Measurements from ENCODE around the gene OR10G2. TPM values are rescaled to one million over a fixed set of nuclear protein-coding genes. Genes with fewer than 3 reads are reported as not detected.
"Not testable (repeated sequence)": the region's sequence is repeated elsewhere in the genome, so short reads cannot be mapped to it uniquely, and the experiment has no call there.

The OR10G2 gene
- polyA plus RNA-seq, 6 donors from 2014 or later: not detected

GRCh38 chr14:21642683-21643082 is 7.9 kb upstream of the OR10G2 start:
- H3K27ac Mint-ChIP-seq: no peak overlapping the region
- no peaks in the 10 kb centered on the region for H3K36me3 Mint-ChIP-seq
- H3K27me3 Mint-ChIP-seq: peaks cover 0 to 14% (median 8%) of the 10 kb centered on the region in 3 donors
- DNase-seq: no peak
- peaks cover 0 to 2% (median 0%) of the 10 kb centered on the region in 3 donors for H3K4me1 Mint-ChIP-seq
- H3K9me3 Mint-ChIP-seq: peaks cover 0 to 4% (median 0%) of the 10 kb centered on the region in 7 donors
- ATAC-seq (ENCODE audit: low read depth in 2 of 2): no peak
- H3K4me3 Mint-ChIP-seq: no peak overlapping the region

GRCh38 chr14:21631084-21631483 is 3.7 kb downstream of the OR10G2 start:
- no peak overlapping the region for H3K27ac Mint-ChIP-seq
- peaks cover 7 to 40% (median 19%) of the 10 kb centered on the region in 3 donors for H3K27me3 Mint-ChIP-seq
- H3K9me3 Mint-ChIP-seq: peaks cover 0 to 14% (median 3%) of the 10 kb centered on the region in 7 donors
- no peak for ATAC-seq (ENCODE audit: low read depth in 2 of 2)
- DNase-seq: no peak
- H3K4me3 Mint-ChIP-seq: no peak overlapping the region
- no peaks in the 10 kb centered on the region for H3K36me3 Mint-ChIP-seq
- H3K4me1 Mint-ChIP-seq: no peaks in the 10 kb centered on the region

- peaks cover 0 to 14% (median 3%) of the 10 kb centered on the region in 7 donors for H3K9me3 Mint-ChIP-seq
- peaks cover 12 to 41% (median 19%) of the 10 kb centered on the region in 3 donors for H3K27me3 Mint-ChIP-seq
- DNase-seq; H3K36me3 Mint-ChIP-seq; ATAC-seq (ENCODE audit: low read depth in 2 of 2); H3K27ac Mint-ChIP-seq; H3K4me1 Mint-ChIP-seq; H3K4me3 Mint-ChIP-seq: not testable (repeated sequence)
Measured at GRCh38 chr14:21630503-21630902, 4.2 kb downstream of the OR10G2 start.

GRCh38 chr14:21626491-21627230 is 8.1 kb downstream of the OR10G2 start:
- Mint-ChIP-seq H3K27ac (no peak overlapping the region), H3K4me3 (no peak overlapping the region), H3K4me1 (no peaks in the 10 kb centered on the region), H3K9me3 (peaks cover 0 to 14% (median 3%) of the 10 kb centered on the region in 7 donors), H3K27me3 (peaks cover 8 to 36% (median 28%) of the 10 kb centered on the region in 3 donors), H3K36me3 (no peaks in the 10 kb centered on the region)
- DNase-seq (no peak), ATAC-seq (ENCODE audit: low read depth in 2 of 2) (no peak)

GRCh38 chr14:21617614-21618013 is 17.1 kb downstream of the OR10G2 start:
- H3K36me3 Mint-ChIP-seq: no peaks in the 10 kb centered on the region
- no peak for DNase-seq
- peaks cover 0 to 13% (median 6%) of the 10 kb centered on the region in 7 donors for H3K9me3 Mint-ChIP-seq
- peaks cover 29 to 39% (median 31%) of the 10 kb centered on the region in 3 donors for H3K27me3 Mint-ChIP-seq
- no peak overlapping the region for H3K27ac Mint-ChIP-seq
- no peak overlapping the region for H3K4me3 Mint-ChIP-seq
- H3K4me1 Mint-ChIP-seq: no peaks in the 10 kb centered on the region
- ATAC-seq (ENCODE audit: low read depth in 2 of 2): no peak

GRCh38 chr14:21614240-21614639 is 20.5 kb downstream of the OR10G2 start:
- Mint-ChIP-seq H3K9me3 (peaks cover 0 to 7% (median 0%) of the 10 kb centered on the region in 7 donors), H3K4me3 (no peak overlapping the region), H3K36me3 (no peaks in the 10 kb centered on the region), H3K27ac (no peak overlapping the region), H3K27me3 (peaks cover 25 to 35% (median 32%) of the 10 kb centered on the region in 3 donors), H3K4me1 (no peaks in the 10 kb centered on the region)
- no peak for ATAC-seq (ENCODE audit: low read depth in 2 of 2)
- no peak for DNase-seq

GRCh38 chr14:21612324-21612723 is 22.4 kb downstream of the OR10G2 start:
- Mint-ChIP-seq H3K9me3 (peaks cover 0 to 7% (median 0%) of the 10 kb centered on the region in 7 donors), H3K4me1 (no peaks in the 10 kb centered on the region), H3K36me3 (no peaks in the 10 kb centered on the region), H3K27me3 (peaks cover 24 to 27% (median 24%) of the 10 kb centered on the region in 3 donors), H3K4me3 (no peak overlapping the region), H3K27ac (no peak overlapping the region)
- ATAC-seq (ENCODE audit: low read depth in 2 of 2): no peak
- DNase-seq: no peak

GRCh38 chr14:21602181-21602580 is 32.6 kb downstream of the OR10G2 start:
- not testable (repeated sequence) for DNase-seq; ATAC-seq (ENCODE audit: low read depth in 2 of 2); H3K4me3 Mint-ChIP-seq; H3K27ac Mint-ChIP-seq; H3K4me1 Mint-ChIP-seq; H3K36me3 Mint-ChIP-seq; H3K9me3 Mint-ChIP-seq
- peaks cover 13 to 23% (median 16%) of the 10 kb centered on the region in 3 donors for H3K27me3 Mint-ChIP-seq

GRCh38 chr14:21589317-21589716 is 45.4 kb downstream of the OR10G2 start:
- Mint-ChIP-seq H3K4me1 (no peaks in the 10 kb centered on the region), H3K27ac (no peak overlapping the region), H3K9me3 (peaks cover 16 to 34% (median 25%) of the 10 kb centered on the region in 7 donors), H3K4me3 (no peak overlapping the region), H3K36me3 (peaks cover 0 to 19% of the 10 kb centered on the region in 2 donors), H3K27me3 (peaks cover 23 to 38% (median 32%) of the 10 kb centered on the region in 3 donors)
- ATAC-seq (ENCODE audit: low read depth in 2 of 2) (no peak), DNase-seq (no peak)

Other genes starting within 250 kb of the OR10G2 start
- gene CHD8, start 178.8 kb downstream of the OR10G2 start, polyA plus RNA-seq (ENCODE audit: low read depth in 6 of 6): 10 to 100 TPM; 15.0 to 57.3 (median 33.3) TPM
- gene RAB2B, start 158.0 kb downstream of the OR10G2 start, polyA plus RNA-seq (ENCODE audit: low read depth in 6 of 6): 10 to 100 TPM; 11.6 to 16.9 (median 15.0) TPM
- gene TOX4, start 157.7 kb downstream of the OR10G2 start, polyA plus RNA-seq (ENCODE audit: low read depth in 6 of 6): 100 to 1,000 TPM in 2 of 6 donors, 10 to 100 TPM in 4; 59.6 to 110 (median 93.2) TPM
- gene METTL3, start 123.6 kb downstream of the OR10G2 start, polyA plus RNA-seq (ENCODE audit: low read depth in 6 of 6): 10 to 100 TPM; 16.4 to 26.5 (median 24.5) TPM
- gene SALL2, start 108.6 kb downstream of the OR10G2 start, polyA plus RNA-seq (ENCODE audit: low read depth in 6 of 6): 1 to 10 TPM in 1 of 6 donors, under 1 TPM in 3, not detected in 2; 0.17 to 1.1 (median 0.53) TPM
- gene OR10G3, start 54.9 kb downstream of the OR10G2 start, polyA plus RNA-seq (ENCODE audit: low read depth in 6 of 6): not detected
- not detected for gene OR4E2, start 18.9 kb upstream of the OR10G2 start, polyA plus RNA-seq (ENCODE audit: low read depth in 6 of 6)
- gene OR4E1, start 38.9 kb upstream of the OR10G2 start, polyA plus RNA-seq (ENCODE audit: low read depth in 6 of 6): not detected

All from naive B cell (primary cell).